EL (cell line): ENCODE measurements around the gene CPN2.

Experiments used
- DNase-seq: peaks from one replicate; pipeline ENCODE4 v3.0.0-alpha.2; 2016

Gene CPN2

DNA sequence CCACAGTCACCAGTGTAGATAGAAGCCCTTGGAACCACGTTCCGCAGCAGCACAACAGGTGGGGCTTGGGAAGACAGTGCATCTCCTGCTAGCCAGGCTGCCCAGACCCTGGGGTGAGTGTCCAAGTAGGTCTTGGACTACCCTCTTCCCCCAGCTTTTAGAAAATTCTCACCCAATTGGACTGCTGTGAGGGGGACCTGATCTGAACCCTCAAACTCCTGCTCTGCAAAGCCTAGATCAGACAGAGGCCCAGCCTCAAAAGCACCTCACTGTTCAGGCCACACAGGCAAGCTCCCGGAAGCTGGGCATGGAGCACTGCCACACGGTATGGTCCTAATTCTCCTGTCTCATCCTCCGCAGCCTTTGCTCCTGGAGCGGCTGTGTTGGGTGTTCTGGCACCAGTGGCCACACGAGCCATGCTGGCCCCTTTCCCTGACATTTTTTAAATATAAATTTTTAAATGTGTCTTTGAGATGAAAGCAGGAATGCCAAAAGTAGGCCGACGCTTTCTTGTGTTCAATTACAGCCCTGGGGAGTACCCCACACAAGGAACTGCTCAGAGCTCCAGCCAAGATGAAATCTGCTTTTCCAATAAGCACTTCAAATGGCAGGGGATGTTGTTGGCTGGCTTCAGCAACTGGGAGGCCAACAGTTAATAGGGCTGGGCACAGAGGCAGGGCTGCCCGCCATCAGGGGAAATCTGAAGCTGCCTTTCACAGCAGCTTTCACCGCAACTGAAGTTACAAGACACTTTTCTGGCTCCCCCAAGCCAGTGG, 40.9 kb downstream of the CPN2 start:
- no peak for DNase-seq

- DNase-seq, result no peak
Observed at GRCh38 chr3:194308601-194309449, 42.3 kb downstream of the CPN2 start.

- DNase-seq, result no peak
Observed at GRCh38 chr3:194307849-194308248, 43.3 kb downstream of the CPN2 start.

DNA sequence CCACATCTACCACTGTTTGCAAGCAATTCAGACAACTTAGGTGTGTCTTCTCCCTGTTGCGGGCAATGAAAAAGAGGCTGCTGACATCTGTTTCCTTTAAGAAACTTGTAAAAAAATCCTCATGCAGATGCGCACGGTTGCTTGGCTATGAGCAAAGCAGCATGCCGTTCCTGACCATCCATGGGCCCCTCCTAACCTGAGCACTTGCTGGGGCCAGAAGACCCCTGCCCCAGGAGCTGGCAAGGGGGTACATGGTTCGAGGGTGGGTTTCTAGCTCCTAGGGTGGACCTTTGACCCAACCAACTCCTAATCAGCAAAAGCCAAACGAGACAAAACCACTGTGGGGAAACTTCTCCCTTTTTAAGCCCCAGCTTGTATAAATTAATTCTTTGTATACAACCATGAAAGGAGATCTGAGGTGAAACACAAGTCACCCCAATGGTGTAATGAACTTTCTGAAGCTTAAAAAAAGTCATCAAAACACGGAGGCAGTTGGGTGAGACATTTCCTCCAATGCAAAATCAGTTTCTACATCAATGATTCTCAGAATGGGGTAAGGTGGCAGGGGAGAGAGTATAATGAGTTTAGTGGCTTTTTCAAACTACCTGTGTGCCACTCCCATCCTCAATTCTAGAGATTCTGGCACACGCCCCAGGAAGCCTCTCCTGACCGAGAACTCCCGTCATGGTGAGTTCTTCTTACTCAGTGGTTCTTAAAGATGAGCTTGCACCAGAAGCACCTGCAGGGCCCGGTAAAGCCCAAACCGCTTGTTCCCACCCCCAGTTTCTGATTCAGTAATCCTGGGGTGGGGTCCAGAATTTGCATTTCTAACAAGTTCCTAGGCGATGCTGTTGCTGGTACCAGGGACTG, 44.1 kb downstream of the CPN2 start:
- no peak for DNase-seq

- DNase-seq, result no peak
Observed at GRCh38 chr3:194306109-194306686, 44.9 kb downstream of the CPN2 start.

DNA sequence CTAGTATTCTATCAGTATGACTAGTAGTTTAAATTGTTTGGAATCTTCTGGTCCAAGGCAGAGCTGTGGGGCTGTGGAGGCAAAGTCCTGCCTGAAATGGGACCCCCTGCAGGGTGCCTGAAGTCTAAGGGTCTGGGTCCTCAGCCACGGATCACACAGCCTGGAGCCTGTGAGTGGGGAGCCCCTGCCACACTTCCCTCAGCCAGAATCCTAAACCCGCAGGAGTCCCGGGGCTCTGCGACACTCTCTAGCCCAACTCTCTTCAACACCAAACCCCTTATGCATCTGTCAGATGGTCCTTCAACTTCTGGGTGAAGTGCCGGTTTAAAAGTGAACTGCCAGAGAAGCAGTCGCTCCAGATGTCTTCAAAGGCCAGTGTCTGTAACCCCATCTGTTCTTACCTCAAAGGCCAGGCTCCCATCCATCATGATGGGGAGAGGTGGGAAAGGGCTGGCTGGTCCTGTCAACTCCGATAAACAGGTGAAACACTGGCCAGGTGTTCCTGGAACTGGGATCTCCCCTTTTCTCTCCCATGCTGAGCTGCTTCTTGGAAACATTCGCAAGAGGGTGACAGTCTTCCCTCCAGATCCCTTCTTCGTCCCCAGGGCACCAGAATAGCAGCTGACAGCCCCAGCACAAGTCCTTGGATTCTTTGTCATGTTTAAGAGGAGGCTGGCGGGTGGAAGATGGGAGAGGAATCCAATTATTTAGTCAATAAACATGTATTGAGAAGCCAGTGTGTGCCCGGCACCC, 45.6 kb downstream of the CPN2 start:
- DNase-seq, result no peak

DNA sequence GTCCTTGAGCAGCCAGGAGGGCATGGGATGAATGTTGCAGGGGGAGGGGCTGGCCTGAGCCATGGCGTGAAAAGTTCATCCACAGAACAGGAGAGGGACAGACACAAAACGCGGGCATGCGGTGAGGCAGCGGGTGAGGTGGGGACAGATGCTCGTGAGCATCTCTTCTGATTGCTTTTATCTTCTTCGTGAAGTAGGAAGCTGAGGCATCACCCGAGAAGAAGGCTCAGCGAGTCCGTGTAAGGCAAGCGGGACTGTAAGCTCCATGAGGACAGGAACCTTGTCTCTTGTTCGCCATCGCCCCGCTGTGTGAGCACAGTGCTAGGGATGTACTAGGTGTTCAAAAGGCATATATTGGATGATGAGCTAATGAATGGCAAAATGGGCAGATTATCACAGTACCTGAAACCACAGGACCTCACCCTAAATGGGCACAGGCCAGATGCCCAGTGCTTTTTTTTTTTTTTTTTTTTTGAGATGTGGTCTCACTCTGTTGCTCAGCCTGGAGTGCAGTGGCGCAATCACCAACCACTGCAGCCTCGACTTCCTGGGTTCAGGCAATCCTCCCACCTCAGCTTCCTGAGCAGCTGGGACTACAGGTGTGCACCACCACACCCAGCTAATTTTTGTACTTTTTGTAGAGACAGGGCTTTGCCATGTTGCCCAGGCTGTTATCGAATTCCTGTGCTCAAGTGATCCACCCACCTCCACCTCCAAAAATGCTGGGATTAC, 46.8 kb downstream of the CPN2 start:
- DNase-seq, result no peak

- DNase-seq, result no peak
Observed at GRCh38 chr3:194303749-194304148, 47.4 kb downstream of the CPN2 start.

GRCh38 chr3:194301730-194302129, 49.4 kb downstream of the CPN2 start:
- no peak for DNase-seq

- no peak for DNase-seq
Observed at GRCh38 chr3:194300936-194301335, 50.2 kb downstream of the CPN2 start.

DNA sequence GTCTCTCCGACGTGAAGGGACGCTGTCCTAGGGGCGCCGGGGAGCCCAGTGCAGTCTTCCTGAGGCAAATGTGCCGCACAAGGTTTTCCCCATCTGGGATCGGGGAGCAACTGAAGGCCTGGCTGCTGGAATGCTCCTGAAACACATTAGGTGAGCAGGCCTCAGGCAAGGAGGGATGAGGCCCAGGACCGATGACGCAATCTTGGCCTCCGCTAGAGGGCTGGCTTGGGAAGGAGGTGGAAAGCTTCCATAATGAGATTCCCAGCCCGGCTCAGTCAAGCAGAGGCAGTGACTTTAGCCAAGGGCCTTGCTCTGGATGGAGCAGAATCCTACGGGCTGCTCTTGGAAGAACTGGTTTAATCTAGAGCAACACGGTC, 50.8 kb downstream of the CPN2 start:
- no peak for DNase-seq

DNA sequence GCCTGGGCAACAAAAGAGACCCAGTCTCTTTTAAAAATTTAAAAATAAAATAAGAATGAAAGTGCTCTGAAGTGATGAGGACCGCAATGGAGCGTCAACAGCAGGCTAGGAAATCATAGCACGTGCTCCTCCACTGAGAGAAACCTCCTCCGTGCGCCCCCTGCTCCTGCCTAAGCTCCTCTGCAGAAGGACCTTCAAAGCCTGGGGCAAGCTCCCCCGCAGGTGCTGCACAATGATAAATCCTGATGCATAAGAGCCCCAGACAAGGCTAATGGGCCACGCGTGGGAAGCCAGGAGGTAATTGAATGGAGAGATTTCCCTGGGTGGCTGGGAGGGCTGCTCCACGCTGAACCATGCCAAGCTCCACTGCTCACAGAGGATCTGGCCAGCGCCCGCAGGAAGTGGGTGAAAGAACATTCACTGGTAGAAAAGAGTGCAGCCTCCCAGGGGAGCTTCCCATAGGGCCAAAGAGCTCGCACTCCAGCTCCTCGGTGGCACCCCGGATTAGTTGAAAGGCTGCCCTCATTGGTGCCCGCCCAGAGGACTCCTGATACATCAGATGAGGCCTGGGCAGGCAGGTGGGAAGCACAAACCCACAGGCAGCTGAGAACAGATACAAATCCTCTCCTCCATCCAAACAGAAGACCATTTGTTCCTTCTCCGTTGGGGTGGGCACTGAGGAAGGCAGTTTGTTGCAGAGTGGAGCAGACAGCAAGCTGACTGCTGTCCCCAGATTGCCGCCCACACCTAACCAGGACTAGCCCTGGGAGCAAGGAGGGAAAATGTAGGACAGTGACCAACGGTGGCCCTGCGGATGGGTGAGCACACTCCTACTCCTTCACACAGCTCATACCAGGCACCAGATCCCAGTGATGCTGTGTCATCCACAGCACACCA, 52.5 kb downstream of the CPN2 start:
- DNase-seq, result no peak

GRCh38 chr3:194296454-194297263, 54.5 kb downstream of the CPN2 start:
- peak; percentile 85 for DNase-seq

DNA sequence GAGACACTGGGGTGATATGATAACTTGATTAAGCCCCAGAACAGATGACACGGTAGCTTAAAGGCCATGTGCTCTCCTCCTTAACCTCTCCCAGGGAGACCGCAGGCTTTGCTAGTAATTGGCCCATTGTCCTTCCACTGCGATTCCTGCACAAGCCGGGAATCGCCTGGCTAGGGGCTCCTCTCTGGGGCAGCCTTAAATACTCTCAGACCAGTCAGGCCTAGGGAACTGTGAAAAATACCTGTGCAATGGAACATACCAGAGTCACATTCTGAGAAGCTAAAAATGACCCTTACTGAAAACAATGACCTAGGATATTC, 56.3 kb downstream of the CPN2 start:
- DNase-seq, result no peak

- DNase-seq, result no peak
Observed at GRCh38 chr3:194294199-194294894, 56.8 kb downstream of the CPN2 start.

GRCh38 chr3:194293546-194294198, 57.5 kb downstream of the CPN2 start:
- DNase-seq, result no peak

GRCh38 chr3:194292331-194292730, 58.8 kb downstream of the CPN2 start:
- DNase-seq, result no peak
